ENCODE data around the gene EEF1AKMT1. TPM values are rescaled to one million over a fixed set of nuclear protein-coding genes. Genes with fewer than 3 reads are reported as not detected.

The EEF1AKMT1 gene, protein sequence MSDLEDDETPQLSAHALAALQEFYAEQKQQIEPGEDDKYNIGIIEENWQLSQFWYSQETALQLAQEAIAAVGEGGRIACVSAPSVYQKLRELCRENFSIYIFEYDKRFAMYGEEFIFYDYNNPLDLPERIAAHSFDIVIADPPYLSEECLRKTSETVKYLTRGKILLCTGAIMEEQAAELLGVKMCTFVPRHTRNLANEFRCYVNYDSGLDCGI
- total RNA-seq, result 10 to 100 TPM in 1 of 2 donors, 1 to 10 TPM in 1; 9.6 to 10.9 TPM
- 10 to 100 TPM; 12.4 to 15.9 (median 14.5) TPM for polyA plus RNA-seq (ENCODE audit: insufficient read length in 6 of 6)
- long read RNA-seq, donor 1, transcript EEF1AKMT1-202 (5 exons, 1,042 nt), result major isoform, 10 of 11 reads
- long read RNA-seq, donor 1, partial matches to known transcripts, result 0 of 11 reads
- long read RNA-seq, donor 1, other reads (novel, unspliced or antisense), result 0 of 11 reads
- long read RNA-seq, donor 2, transcript EEF1AKMT1-202 (5 exons, 1,042 nt), result major isoform, 6 of 16 reads
- long read RNA-seq, donor 2, partial matches to known transcripts, result 10 of 16 reads
- long read RNA-seq, donor 2, other reads (novel, unspliced or antisense), result 0 of 16 reads
- long read RNA-seq, donor 3, transcript EEF1AKMT1-202 (5 exons, 1,042 nt), result major isoform, 13 of 13 reads
- long read RNA-seq, donor 3, partial matches to known transcripts, result 0 of 13 reads
- long read RNA-seq, donor 3, other reads (novel, unspliced or antisense), result 0 of 13 reads
- long read RNA-seq, donor 4, partial matches to known transcripts, result 3 of 11 reads
- long read RNA-seq, donor 4, other reads (novel, unspliced or antisense), result 5 of 11 reads
- long read RNA-seq, donor 5, partial matches to known transcripts, result 0 of 2 reads
- long read RNA-seq, donor 5, other reads (novel, unspliced or antisense), result 0 of 2 reads
- long read RNA-seq, donor 6, partial matches to known transcripts, result 0 of 3 reads
- long read RNA-seq, donor 6, other reads (novel, unspliced or antisense), result 0 of 3 reads
- long read RNA-seq, donor 7, partial matches to known transcripts, result 0 of 2 reads
- long read RNA-seq, donor 7, other reads (novel, unspliced or antisense), result 0 of 2 reads
- long read RNA-seq, donor 8, partial matches to known transcripts, result 0 of 4 reads
- long read RNA-seq, donor 8, other reads (novel, unspliced or antisense), result 0 of 4 reads
- long read RNA-seq, donor 9, result 0 reads
- long read RNA-seq, donor 10, partial matches to known transcripts, result 1 of 6 reads
- long read RNA-seq, donor 10, other reads (novel, unspliced or antisense), result 2 of 6 reads
- long read RNA-seq, donor 11, partial matches to known transcripts, result 0 of 4 reads
- long read RNA-seq, donor 11, other reads (novel, unspliced or antisense), result 0 of 4 reads
- long read RNA-seq, donor 12, partial matches to known transcripts, result 0 of 3 reads
- long read RNA-seq, donor 12, other reads (novel, unspliced or antisense), result 0 of 3 reads

- peak; percentile 91 to 98 (median 96) for DNase-seq
- no peaks in the 10 kb centered on the region for H3K27me3 ChIP-seq
- peaks cover 7 to 13% of the 10 kb centered on the region in 2 donors for H3K4me1 ChIP-seq
- H3K9me3 ChIP-seq, result peaks cover 0 to 3% of the 10 kb centered on the region in 2 donors
- intact Hi-C loops (cut with DNase I), result no loop called here
- TF ChIP-seq CTCF (IDR thresholded peaks at IDR 0.05), result no peak
- peak within 1 kb of the TSS; percentile 90 to 93 for H3K27ac ChIP-seq
- peaks cover 0 to 9% of the 10 kb centered on the region in 2 donors for H3K36me3 ChIP-seq
- peak within 1 kb of the TSS; percentile 51 to 69 for H3K4me3 ChIP-seq
- ATAC-seq, result peak; percentile 98
These were observed at the start of gene EEF1AKMT1 for GRCh38 chr13:20773194-20774080. EEF1AKMT1 (minus strand) TSS chr13:20773961; CDS start chr13:20757598, 16,363 bp downstream.

DNA sequence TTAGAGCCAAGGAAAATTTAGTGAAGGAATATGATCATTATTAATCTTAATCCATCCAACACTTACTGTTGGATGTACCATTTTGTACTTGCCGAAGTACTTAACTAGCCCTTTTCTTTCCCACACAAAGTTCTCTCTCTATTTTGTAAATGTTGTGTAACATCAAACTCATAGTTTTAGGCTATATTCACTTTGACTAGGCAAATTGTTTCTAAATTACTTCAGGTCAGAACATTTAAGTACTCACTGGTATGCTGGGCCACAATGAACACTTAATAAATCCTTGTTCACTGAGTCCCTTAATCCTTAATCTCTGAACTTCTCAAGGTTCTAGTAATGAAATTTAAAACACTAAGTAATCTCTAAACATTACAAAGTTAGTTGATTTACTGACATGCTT is 49.3 kb upstream of the EEF1AKMT1 start:
- H3K27ac ChIP-seq, result no peak overlapping the region
- H3K4me1 ChIP-seq, result peaks cover 0 to 11% of the 10 kb centered on the region in 2 donors
- no peak overlapping the region for H3K4me3 ChIP-seq
- intact Hi-C loops (cut with DNase I), result no loop called here
- DNase-seq, result no peak
- H3K9me3 ChIP-seq, result no peaks in the 10 kb centered on the region
- no peak for TF ChIP-seq CTCF (IDR thresholded peaks at IDR 0.05)
- no peaks in the 10 kb centered on the region for H3K27me3 ChIP-seq
- no peak for ATAC-seq
- H3K36me3 ChIP-seq, result peaks cover 0 to 17% of the 10 kb centered on the region in 2 donors

DNA sequence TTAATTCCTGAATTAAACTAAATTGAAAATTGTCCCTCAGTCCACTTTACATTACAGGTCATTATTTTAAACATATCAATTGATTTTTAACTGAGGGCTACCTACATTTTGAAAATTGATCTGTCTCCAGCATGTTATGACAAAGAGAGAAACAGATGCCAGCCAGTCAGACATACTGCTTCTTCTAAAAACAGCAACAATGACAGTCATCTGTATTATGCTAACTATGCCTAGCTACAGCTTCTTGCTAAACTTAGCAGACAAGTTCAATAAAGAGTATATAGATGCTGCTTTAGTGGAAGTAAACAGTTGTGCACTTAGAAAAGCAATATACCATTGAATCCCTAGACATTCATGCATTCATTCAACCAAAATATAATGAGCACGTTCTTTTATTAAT is 48.6 kb upstream of the EEF1AKMT1 start:
- ATAC-seq (no peak), DNase-seq (no peak)
- peaks cover 0 to 5% of the 10 kb centered on the region in 2 donors for H3K4me1 ChIP-seq
- peaks cover 0 to 17% of the 10 kb centered on the region in 2 donors for H3K36me3 ChIP-seq
- no peak overlapping the region for H3K27ac ChIP-seq
- no peaks in the 10 kb centered on the region for H3K27me3 ChIP-seq
- no peak for TF ChIP-seq CTCF (IDR thresholded peaks at IDR 0.05)
- no peaks in the 10 kb centered on the region for H3K9me3 ChIP-seq
- intact Hi-C loops (cut with DNase I), result no loop called here
- no peak overlapping the region for H3K4me3 ChIP-seq

GRCh38 chr13:20819715-20820114 is 46.0 kb upstream of the EEF1AKMT1 start:
- Histone ChIP-seq H3K36me3 (peaks cover 0 to 17% of the 10 kb centered on the region in 2 donors), H3K4me3 (no peak overlapping the region), H3K4me1 (peaks cover 0 to 7% of the 10 kb centered on the region in 2 donors), H3K9me3 (no peaks in the 10 kb centered on the region), H3K27me3 (no peaks in the 10 kb centered on the region), H3K27ac (no peak overlapping the region)
- ATAC-seq (no peak), DNase-seq (no peak)
- intact Hi-C loops (cut with DNase I), result no loop called here
- TF ChIP-seq CTCF (IDR thresholded peaks at IDR 0.05), result no peak

All from left lung (tissue), 14 donors.